Inflammatory macrophage treated with lipopolysaccharide for 4 hours (primary cell): ENCODE data around the gene PFDN1.

Source experiments
- DNase-seq: peaks from one replicate; pipeline ENCODE4 v3.0.0-alpha.2; 2020

The PFDN1 gene

GRCh38 chr5:140295414-140295813, 7.5 kb downstream of the PFDN1 start:
- DNase-seq = peak; percentile 82

- no peak for DNase-seq
These were observed 8.1 kb downstream of the PFDN1 start for GRCh38 chr5:140294753-140295152.

- no peak for DNase-seq
These were observed 9.1 kb downstream of the PFDN1 start for GRCh38 chr5:140293849-140294100.

- peak; percentile 72 for DNase-seq
These were observed 9.6 kb downstream of the PFDN1 start for GRCh38 chr5:140293091-140293848.

- DNase-seq = no peak
These were observed 10.5 kb downstream of the PFDN1 start for GRCh38 chr5:140292212-140293036.

GRCh38 chr5:140287801-140288521, 14.9 kb downstream of the PFDN1 start:
- no peak for DNase-seq

- no peak for DNase-seq
These were observed 16.5 kb downstream of the PFDN1 start for GRCh38 chr5:140286424-140286823.

- no peak for DNase-seq
These were observed 18.9 kb downstream of the PFDN1 start for GRCh38 chr5:140284013-140284412.

GRCh38 chr5:140282266-140282665, 20.6 kb downstream of the PFDN1 start:
- no peak for DNase-seq

GRCh38 chr5:140275837-140276236, 27.1 kb downstream of the PFDN1 start:
- no peak for DNase-seq

- peak; percentile 92 for DNase-seq
These were observed 29.5 kb downstream of the PFDN1 start for GRCh38 chr5:140273401-140273877.

GRCh38 chr5:140270008-140270407, 32.9 kb downstream of the PFDN1 start:
- DNase-seq = no peak

- no peak for DNase-seq
These were observed 35.3 kb downstream of the PFDN1 start for GRCh38 chr5:140267559-140268018.

- no peak for DNase-seq
These were observed 35.7 kb downstream of the PFDN1 start for GRCh38 chr5:140267201-140267540.

- DNase-seq = no peak
These were observed 36.3 kb downstream of the PFDN1 start for GRCh38 chr5:140266471-140267200.

GRCh38 chr5:140265845-140266244, 37.1 kb downstream of the PFDN1 start:
- DNase-seq = no peak

GRCh38 chr5:140262839-140263238, 40.1 kb downstream of the PFDN1 start:
- DNase-seq = no peak

- DNase-seq = no peak
These were observed 40.7 kb downstream of the PFDN1 start for GRCh38 chr5:140262221-140262620.

- DNase-seq = peak; percentile 87
These were observed 41.3 kb downstream of the PFDN1 start for GRCh38 chr5:140261403-140262171.

GRCh38 chr5:140260089-140260656, 42.7 kb downstream of the PFDN1 start:
- no peak for DNase-seq

- DNase-seq = no peak
These were observed 43.4 kb downstream of the PFDN1 start for GRCh38 chr5:140259500-140259899.

- no peak for DNase-seq
These were observed 44.0 kb downstream of the PFDN1 start for GRCh38 chr5:140258873-140259272.
